Smooth muscle cell (in vitro differentiated cells): ENCODE results near the gene FSCN2. TPM values are rescaled to one million over a fixed set of nuclear protein-coding genes. Genes with fewer than 3 reads are reported as not detected.

Experiments used
- DNase-seq: peaks from one replicate; lab custom pipeline; 2025; ENCODE audit not compliant: unreplicated experiment; lab: John Stamatoyannopoulos, UW
- H2AFZ ChIP-seq: fragments of 200-600 bp; sonication (generic); 2 replicates; pipeline ENCODE4 v1.6.0; 2016; ENCODE audit warnings: antibody characterized with exemption, low read depth, mild to moderate bottlenecking
- H3F3A ChIP-seq: fragments of 200-600 bp; sonication (generic); 2 replicates; pipeline ENCODE4 v1.6.0; 2017; ENCODE audit warnings: antibody characterized with exemption, low read depth
- H3K27ac ChIP-seq: fragments of 200-600 bp; sonication (generic); 2 replicates; pipeline ENCODE4 v1.5.1; 2016; ENCODE audit warnings: low read depth, mild to moderate bottlenecking
- H3K27me3 ChIP-seq: fragments of 200-600 bp; sonication (generic); 2 replicates; pipeline ENCODE4 v1.6.1; 2016; ENCODE audit warnings: low read depth, mild to moderate bottlenecking
- H3K36me3 ChIP-seq: fragments of 200-600 bp; sonication (generic); 2 replicates; pipeline ENCODE4 v1.5.1; 2016; ENCODE audit warnings: low read depth
- H3K4me1 ChIP-seq: fragments of 200-600 bp; sonication (generic); 2 replicates; pipeline ENCODE4 v1.5.1; 2016; ENCODE audit warnings: low read depth
- H3K4me2 ChIP-seq: fragments of 200-600 bp; sonication (generic); 2 replicates; pipeline ENCODE4 v1.6.0; 2016; ENCODE audit warnings: mild to moderate bottlenecking
- H3K4me3 ChIP-seq: fragments of 200-600 bp; sonication (generic); 2 replicates; pipeline ENCODE4 v1.5.1; 2016; ENCODE audit warnings: mild to moderate bottlenecking
- H3K79me2 ChIP-seq: fragments of 200-600 bp; sonication (generic); 2 replicates; pipeline ENCODE4 v1.6.0; 2016; ENCODE audit warnings: low read depth, mild to moderate bottlenecking
- H3K9ac ChIP-seq: fragments of 200-600 bp; sonication (generic); 2 replicates; pipeline ENCODE4 v1.6.0; 2016; ENCODE audit warnings: low read depth
- H3K9me3 ChIP-seq: fragments of 200-600 bp; sonication (generic); replicated peaks from 2 replicates; pipeline ENCODE4 v1.5.1; 2016; ENCODE audit warnings: low read depth
- H4K20me1 ChIP-seq: fragments of 200-600 bp; sonication (generic); 2 replicates; pipeline ENCODE4 v1.6.0; 2016; ENCODE audit warnings: low read depth
- CTCF ChIP-seq: fragments of 200-600 bp; sonication (generic); IDR thresholded peaks from 2 replicates; pipeline ENCODE4 v1.5.1; 2017; ENCODE audit warnings: borderline replicate concordance, mild to moderate bottlenecking, antibody characterized with exemption; ENCODE audit not compliant: insufficient read depth, poor library complexity, severe bottlenecking
- WGBS: methylation state at CpG from one replicate; pipeline ENCODE4 v1.1.7; 2016; ENCODE audit warnings: low lambda C conversion rate; 5-methylcytosine and 5-hydroxymethylcytosine counted together
- polyA plus RNA-seq: library from polyadenylated mRNA; unstranded; fragments of >200 nt; fragmentation: Nextera tagmentation; extraction: Ambion mirVana; gene quantifications from 2 replicates; pipeline ENCODE4 v1.2.1, GENCODE V29; 2016
- total RNA-seq: library from RNA; depleted of rRNA; stranded (reverse); fragments of >200 nt; gene quantifications from 2 replicates; pipeline ENCODE4 v1.2.3, GENCODE V29; 2014

The FSCN2 gene
- total and polyA plus RNA-seq, 2 experiments from 2014 or later, result 0.63 to 0.72 TPM

- Histone ChIP-seq H3K9ac (no peak overlapping the region), H3F3A (no peaks in the 10 kb centered on the region), H3K4me3 (no peak overlapping the region), H3K27me3 (peaks cover 11% of the 10 kb centered on the region), H4K20me1 (peaks cover 10% of the 10 kb centered on the region), H3K4me1 (peaks cover 9% of the 10 kb centered on the region), H3K9me3 (no peaks in the 10 kb centered on the region), H3K79me2 (no peaks in the 10 kb centered on the region), H2AFZ (no peak overlapping the region), H3K4me2 (no peak overlapping the region), H3K36me3 (no peaks in the 10 kb centered on the region), H3K27ac (no peak overlapping the region)
- WGBS, result 90% methylated on average over 13 of the region's 13 CpGs
- DNase-seq, result no peak
- TF ChIP-seq CTCF, result no peak
These were observed 7.5 kb downstream of the FSCN2 start for GRCh38 chr17:81535480-81536298.

GRCh38 chr17:81536299-81537290 is 8.4 kb downstream of the FSCN2 start:
- DNase-seq, result no peak
- Histone ChIP-seq H3F3A (no peaks in the 10 kb centered on the region), H3K9me3 (no peaks in the 10 kb centered on the region), H3K27ac (no peak overlapping the region), H4K20me1 (peaks cover 10% of the 10 kb centered on the region), H3K36me3 (no peaks in the 10 kb centered on the region), H3K9ac (no peak overlapping the region), H2AFZ (no peak overlapping the region), H3K4me2 (peak overlapping the region; percentile 67), H3K4me1 (peaks cover 9% of the 10 kb centered on the region), H3K27me3 (peaks cover 11% of the 10 kb centered on the region), H3K4me3 (peak overlapping the region; percentile 8), H3K79me2 (no peaks in the 10 kb centered on the region)
- 45% methylated on average over 49 of the region's 89 CpGs for WGBS
- no peak for TF ChIP-seq CTCF

DNA sequence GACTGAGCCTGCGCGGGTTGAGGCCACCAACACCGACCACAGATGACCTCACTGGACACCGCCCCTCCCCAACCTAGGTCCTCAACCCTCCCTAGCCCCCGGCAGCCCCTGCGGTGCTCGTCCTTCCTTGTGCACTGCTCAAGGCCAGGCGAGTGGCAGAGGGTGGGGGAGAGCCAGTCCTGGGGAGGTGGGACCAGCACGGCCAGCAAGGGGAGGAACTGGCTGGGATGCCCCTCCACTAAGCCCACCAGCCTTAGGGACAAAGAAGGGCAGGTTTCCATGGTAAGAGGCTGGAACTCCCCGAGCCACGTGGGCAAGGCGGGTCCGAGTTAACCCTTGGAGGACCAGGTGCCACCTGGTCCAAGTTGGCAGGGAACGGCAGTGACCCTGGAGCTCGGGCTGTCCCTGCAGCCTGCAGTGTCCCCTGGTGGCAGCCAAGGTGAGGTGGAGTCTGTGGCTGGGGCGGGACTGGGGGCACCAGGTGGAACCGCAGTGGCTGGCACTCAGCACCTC is 9.2 kb downstream of the FSCN2 start:
- Histone ChIP-seq H2AFZ (no peak overlapping the region), H3K9me3 (no peaks in the 10 kb centered on the region), H3K4me2 (peak overlapping the region; percentile 67), H3K4me1 (peaks cover 9% of the 10 kb centered on the region), H3K27me3 (peaks cover 11% of the 10 kb centered on the region), H4K20me1 (peaks cover 10% of the 10 kb centered on the region), H3F3A (no peaks in the 10 kb centered on the region), H3K27ac (no peak overlapping the region), H3K36me3 (no peaks in the 10 kb centered on the region), H3K4me3 (peak overlapping the region; percentile 8), H3K9ac (no peak overlapping the region), H3K79me2 (no peaks in the 10 kb centered on the region)
- TF ChIP-seq CTCF, result peak; percentile 44
- WGBS, result 21% methylated on average over 13 of the region's 17 CpGs
- DNase-seq, result no peak
